ENCODE results near the gene PDXK. TPM values are rescaled to one million over a fixed set of nuclear protein-coding genes. Genes with fewer than 3 reads are reported as not detected.

Gene PDXK
- total RNA-seq, 4 donors from 2014 or later = 42.9 to 114 (median 82.0) TPM

DNA sequence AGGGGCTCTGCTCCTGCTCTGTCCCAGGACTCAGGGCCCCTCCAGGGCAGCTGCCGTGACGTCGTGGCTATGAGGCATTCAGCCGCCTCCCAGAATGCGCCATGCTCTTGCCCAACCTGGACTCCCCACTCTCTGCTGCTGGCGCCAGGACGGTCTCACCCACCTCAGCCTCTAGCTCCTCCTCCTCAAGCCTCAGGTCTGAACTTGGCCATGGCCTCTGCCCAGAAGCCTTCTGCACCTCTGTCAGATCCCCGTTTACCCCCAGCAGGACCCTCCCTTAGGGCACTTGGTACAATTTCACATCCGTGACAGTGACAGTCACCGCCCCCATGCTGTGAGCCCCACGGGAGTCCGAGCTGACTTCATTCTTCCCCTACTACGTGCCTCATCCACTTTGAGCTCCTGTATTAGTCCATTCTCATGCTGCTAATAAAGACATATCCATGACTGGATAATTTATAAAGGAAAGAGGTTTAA lies 52.3 kb downstream of the PDXK start:
- intact Hi-C loops (cut with DNase I) = no loop called here
- Histone ChIP-seq H3K27ac (peak overlapping the region; percentile 39 to 99 (median 90)), H3K9me3 (no peaks in the 10 kb centered on the region), H3K36me3 (peaks cover 0 to 32% (median 6%) of the 10 kb centered on the region in 3 donors), H3K27me3 (no peaks in the 10 kb centered on the region), H3K4me1 (peaks cover 27 to 84% (median 41%) of the 10 kb centered on the region in 3 donors), H3K4me3 (no peak overlapping the region)
- DNase-seq = no peak
- WGBS, 2 donors = 41 to 54% methylated on average over 10 to 12 of the region's 13 CpGs
- TF ChIP-seq, protein P1, sequence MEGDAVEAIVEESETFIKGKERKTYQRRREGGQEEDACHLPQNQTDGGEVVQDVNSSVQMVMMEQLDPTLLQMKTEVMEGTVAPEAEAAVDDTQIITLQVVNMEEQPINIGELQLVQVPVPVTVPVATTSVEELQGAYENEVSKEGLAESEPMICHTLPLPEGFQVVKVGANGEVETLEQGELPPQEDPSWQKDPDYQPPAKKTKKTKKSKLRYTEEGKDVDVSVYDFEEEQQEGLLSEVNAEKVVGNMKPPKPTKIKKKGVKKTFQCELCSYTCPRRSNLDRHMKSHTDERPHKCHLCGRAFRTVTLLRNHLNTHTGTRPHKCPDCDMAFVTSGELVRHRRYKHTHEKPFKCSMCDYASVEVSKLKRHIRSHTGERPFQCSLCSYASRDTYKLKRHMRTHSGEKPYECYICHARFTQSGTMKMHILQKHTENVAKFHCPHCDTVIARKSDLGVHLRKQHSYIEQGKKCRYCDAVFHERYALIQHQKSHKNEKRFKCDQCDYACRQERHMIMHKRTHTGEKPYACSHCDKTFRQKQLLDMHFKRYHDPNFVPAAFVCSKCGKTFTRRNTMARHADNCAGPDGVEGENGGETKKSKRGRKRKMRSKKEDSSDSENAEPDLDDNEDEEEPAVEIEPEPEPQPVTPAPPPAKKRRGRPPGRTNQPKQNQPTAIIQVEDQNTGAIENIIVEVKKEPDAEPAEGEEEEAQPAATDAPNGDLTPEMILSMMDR (IDR thresholded peaks at IDR 0.05) = no peak
- TF ChIP-seq POLR2A (IDR thresholded peaks at IDR 0.05) = no peak

DNA sequence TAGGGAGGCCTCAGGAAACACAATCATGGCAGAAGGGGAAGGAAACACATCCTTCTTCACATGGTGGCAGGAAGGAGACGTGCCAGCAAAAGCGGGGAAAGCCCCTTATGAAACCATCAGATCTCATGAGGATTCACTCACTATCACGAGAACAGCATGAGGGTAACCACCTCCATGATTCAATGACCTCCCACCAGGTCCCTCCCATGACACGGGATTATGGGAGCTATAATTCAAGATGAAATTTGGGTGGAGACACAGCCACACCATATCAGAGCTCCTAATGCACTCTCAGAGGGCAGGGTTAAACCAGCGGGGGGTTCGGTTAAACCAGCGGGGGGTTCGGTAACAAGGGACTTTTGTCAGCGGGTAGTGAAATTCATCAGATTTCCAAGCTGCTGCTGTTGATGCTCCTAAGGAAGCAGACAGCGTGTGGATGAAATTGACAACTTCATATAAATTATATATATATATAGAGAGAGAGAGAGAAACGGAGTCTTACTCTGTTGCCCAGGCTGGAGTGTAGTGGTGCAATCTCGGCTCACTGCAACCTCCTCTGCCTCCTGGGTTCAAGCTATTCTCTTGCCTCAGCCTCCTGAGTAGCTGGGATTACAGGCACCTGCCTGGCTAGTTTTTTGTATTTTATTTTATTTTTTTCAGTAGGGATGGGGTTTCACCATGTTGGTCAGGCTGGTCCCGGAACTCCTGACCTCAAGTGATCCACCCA lies 52.9 kb downstream of the PDXK start:
- no peaks in the 10 kb centered on the region for H3K9me3 ChIP-seq
- no peak overlapping the region for H3K4me3 ChIP-seq
- no peaks in the 10 kb centered on the region for H3K27me3 ChIP-seq
- TF ChIP-seq, protein P1 (IDR thresholded peaks at IDR 0.05) = no peak
- no peak for TF ChIP-seq POLR2A (IDR thresholded peaks at IDR 0.05)
- no peak for DNase-seq
- WGBS, 2 donors = 75 to 80% methylated on average over 11 to 13 of the region's 13 CpGs
- peaks cover 27 to 81% (median 38%) of the 10 kb centered on the region in 3 donors for H3K4me1 ChIP-seq
- H3K36me3 ChIP-seq = peaks cover 0 to 32% (median 6%) of the 10 kb centered on the region in 3 donors
- intact Hi-C loops (cut with DNase I) = no loop called here
- H3K27ac ChIP-seq = peak overlapping the region; percentile 39 to 99 (median 90)

DNA sequence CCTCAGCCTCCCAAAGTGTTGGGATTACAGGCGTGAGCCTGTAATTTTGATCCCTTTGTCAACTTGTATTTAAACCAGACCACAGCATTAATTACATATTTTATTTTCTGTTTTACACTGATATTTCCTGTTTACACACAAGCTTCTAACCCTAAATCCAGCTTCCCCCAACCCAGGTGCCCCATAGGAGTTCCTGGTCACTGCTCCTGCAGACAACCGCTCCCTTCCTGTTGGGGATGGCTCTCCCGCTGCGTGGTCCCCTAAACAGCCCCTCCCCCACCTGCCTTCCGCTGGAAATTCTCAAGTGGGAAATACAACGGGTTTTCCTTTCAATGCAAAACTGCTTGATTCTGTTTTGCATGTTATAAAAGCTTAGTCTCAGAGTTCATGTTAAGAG lies 53.5 kb downstream of the PDXK start:
- WGBS, 2 donors = 62 to 65% methylated on average over 6 of the region's 6 CpGs
- DNase-seq = no peak
- intact Hi-C loops (cut with DNase I) = no loop called here
- Histone ChIP-seq H3K27me3 (no peaks in the 10 kb centered on the region), H3K9me3 (no peaks in the 10 kb centered on the region), H3K27ac (peak overlapping the region in 3 of 4 donors; percentile 84 to 99 (median 97)), H3K4me1 (peaks cover 25 to 81% (median 33%) of the 10 kb centered on the region in 3 donors), H3K36me3 (peaks cover 0 to 32% (median 6%) of the 10 kb centered on the region in 3 donors), H3K4me3 (no peak overlapping the region)
- no peak for TF ChIP-seq POLR2A (IDR thresholded peaks at IDR 0.05)
- TF ChIP-seq, protein P1 (IDR thresholded peaks at IDR 0.05) = no peak

DNA sequence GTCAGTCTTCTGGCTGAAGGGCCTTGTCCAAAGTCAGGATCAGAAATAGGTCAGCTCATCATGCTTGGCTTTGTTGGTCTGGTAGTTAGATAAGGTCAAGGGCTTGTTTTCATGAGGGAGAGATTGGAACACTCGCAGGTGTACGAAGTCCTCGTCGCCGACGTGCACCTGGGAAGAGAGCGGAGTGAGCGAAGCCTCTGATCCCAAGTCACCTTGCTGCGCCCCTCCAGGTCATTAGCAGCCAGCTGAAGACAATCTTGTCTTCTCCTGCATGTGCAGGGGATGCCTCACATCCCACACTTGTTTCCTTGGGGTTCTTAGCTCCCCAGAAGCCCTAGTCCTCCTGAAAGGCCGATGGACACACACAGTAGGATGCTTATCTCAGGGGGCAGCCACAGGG lies 55.2 kb downstream of the PDXK start:
- Histone ChIP-seq H3K9me3 (no peaks in the 10 kb centered on the region), H3K27ac (peak overlapping the region; percentile 84 to 99 (median 93)), H3K4me3 (peak overlapping the region; percentile 67 to 98 (median 86)), H3K36me3 (peaks cover 0 to 32% (median 6%) of the 10 kb centered on the region in 3 donors), H3K27me3 (no peaks in the 10 kb centered on the region), H3K4me1 (peaks cover 11 to 81% (median 22%) of the 10 kb centered on the region in 3 donors)
- WGBS, 2 donors = 95 to 97% methylated on average over 10 of the region's 10 CpGs
- intact Hi-C loops (cut with DNase I) = no loop called here
- TF ChIP-seq POLR2A (IDR thresholded peaks at IDR 0.05) = no peak
- TF ChIP-seq, protein P1 (IDR thresholded peaks at IDR 0.05) = no peak
- no peak for DNase-seq

DNA sequence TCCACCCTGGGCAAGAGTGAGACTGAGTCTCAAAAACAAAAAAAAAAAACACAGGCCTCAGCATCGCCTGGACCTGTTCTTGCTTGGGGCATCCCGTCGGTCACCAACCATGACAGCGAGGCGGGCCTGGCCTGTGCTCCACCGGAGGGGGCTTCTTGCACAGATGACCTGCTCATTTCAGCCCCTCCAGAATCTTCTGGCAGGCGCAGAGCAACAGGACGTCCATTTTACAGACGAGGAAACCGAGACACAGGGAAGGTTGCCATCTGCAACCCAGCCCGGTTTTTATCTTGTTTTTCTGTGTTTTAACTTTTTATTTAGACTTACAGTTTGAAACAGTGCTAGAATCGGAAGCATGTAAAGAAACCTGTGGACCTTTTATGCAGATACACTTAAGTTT lies 56.3 kb downstream of the PDXK start:
- intact Hi-C loops (cut with DNase I) = no loop called here
- no peak for DNase-seq
- TF ChIP-seq, protein P1 (IDR thresholded peaks at IDR 0.05) = no peak
- no peak for TF ChIP-seq POLR2A (IDR thresholded peaks at IDR 0.05)
- peaks cover 0 to 32% (median 6%) of the 10 kb centered on the region in 3 donors for H3K36me3 ChIP-seq
- no peaks in the 10 kb centered on the region for H3K9me3 ChIP-seq
- H3K27me3 ChIP-seq = no peaks in the 10 kb centered on the region
- peak overlapping the region; percentile 84 to 99 (median 93) for H3K27ac ChIP-seq
- peak overlapping the region; percentile 67 to 98 (median 86) for H3K4me3 ChIP-seq
- WGBS, 2 donors = 41 to 58% methylated on average over 9 to 12 of the region's 12 CpGs
- peaks cover 11 to 84% (median 24%) of the 10 kb centered on the region in 3 donors for H3K4me1 ChIP-seq
